A549 (cell line): ENCODE data around the gene IFT43.

ENCODE experiments used
- BHLHE40 ChIP-seq: IDR thresholded peaks from 2 replicates; pipeline ENCODE4 v1.6.1; 2012; ENCODE audit warnings: low read depth, low read length, inconsistent platforms
- CHD2 ChIP-seq: fragments of 150-350 bp; IDR thresholded peaks from 2 replicates; pipeline ENCODE4 v1.6.1; 2014; ENCODE audit warnings: low read length; ENCODE audit not compliant: partially characterized antibody
- CTCF ChIP-seq: fragments of >200 bp; sonication (Bioruptor Twin); formaldehyde crosslinking; IDR thresholded peaks from 3 replicates; pipeline ENCODE4 v1.5.1; 2016
- EP300 ChIP-seq, 2 experiments: fragments of >200 bp; sonication (Bioruptor Twin); formaldehyde crosslinking; IDR thresholded peaks; 2 replicates in 1 of 2; 3 replicates in 1 of 2; pipeline ENCODE4 v1.6.1; 2016 to 2017
- FOSL2 ChIP-seq, 2 experiments: fragments of 450-650 bp in 1 of 2; fragments of >200 bp in 1 of 2; sonication (Bioruptor Twin) in 1 of 2; formaldehyde crosslinking; IDR thresholded peaks; 2 replicates each; pipeline versions ENCODE4 v1.5.0 to v1.6.1; 2016 to 2020; ENCODE audit warnings: mild to moderate bottlenecking in 1 of 2, moderate library complexity in 1 of 2
- HOXA7 ChIP-seq: fragments of 250-450 bp; sonication (Bioruptor Pico); IDR thresholded peaks from 2 replicates; pipeline ENCODE4 v1.5.0; 2020; ENCODE audit warnings: mild to moderate bottlenecking, moderate library complexity
- JUN ChIP-seq, 2 experiments: fragments of >200 bp; sonication (Bioruptor Twin); formaldehyde crosslinking; IDR thresholded peaks; 2 replicates in 1 of 2; 3 replicates in 1 of 2; pipeline ENCODE4 v1.6.1; 2016 to 2017
- MAFK ChIP-seq: fragments of 450-650 bp; IDR thresholded peaks from 2 replicates; pipeline ENCODE4 v1.6.1; 2014; ENCODE audit not compliant: partially characterized antibody
- POLR2A ChIP-seq: IDR thresholded peaks from 2 replicates; pipeline ENCODE4 v1.6.1; 2012; ENCODE audit warnings: mild to moderate bottlenecking, low read length
- RARB ChIP-seq: fragments of 250-450 bp; sonication (Bioruptor Pico); IDR thresholded peaks from 2 replicates; pipeline ENCODE4 v1.8.0; 2021; ENCODE audit warnings: mild to moderate bottlenecking, moderate library complexity
- SMC3 ChIP-seq: fragments of >200 bp; sonication (Bioruptor Twin); formaldehyde crosslinking; IDR thresholded peaks from 3 replicates; pipeline ENCODE4 v1.6.1; 2018; ENCODE audit warnings: inconsistent platforms
- SREBF2 ChIP-seq: fragments of 450-650 bp; IDR thresholded peaks from 2 replicates; pipeline ENCODE4 v1.6.1; 2014; ENCODE audit warnings: mild to moderate bottlenecking, moderate library complexity
- USF2 ChIP-seq: fragments of 450-650 bp; IDR thresholded peaks from 2 replicates; pipeline ENCODE4 v1.6.1; 2014; ENCODE audit warnings: antibody characterized with exemption

- no peak for TF ChIP-seq FOSL2 (IDR thresholded peaks at IDR 0.05)
- no peak for TF ChIP-seq FOSL2 (CRISPR knock-in tag; IDR thresholded peaks at IDR 0.05)
- no peak for TF ChIP-seq SREBF2
- no peak for TF ChIP-seq SMC3
- TF ChIP-seq USF2: no peak
- no peak for TF ChIP-seq EP300 (IDR thresholded peaks at IDR 0.05)
- TF ChIP-seq CTCF: no peak
- no peak for TF ChIP-seq RARB (CRISPR knock-in tag)
- TF ChIP-seq JUN (IDR thresholded peaks at IDR 0.05): no peak
- no peak for TF ChIP-seq HOXA7
- TF ChIP-seq BHLHE40: no peak
- TF ChIP-seq POLR2A: no peak
- no peak for TF ChIP-seq CHD2
- TF ChIP-seq MAFK: no peak
Measured at GRCh38 chr14:76024211-76024907, 38.8 kb downstream of the IFT43 start.
